IPS-20b (cell line): ENCODE measurements around the gene KCNQ2.

Source experiments
- H3K27ac ChIP-seq: one replicate; pipeline ENCODE4 v1.5.1; 2013; ENCODE audit warnings: low read length
- H3K27me3 ChIP-seq: 2 replicates; pipeline ENCODE4 v1.6.1; 2013; ENCODE audit warnings: mild to moderate bottlenecking, low read length, inconsistent platforms; ENCODE audit not compliant: insufficient read depth
- H3K36me3 ChIP-seq: 2 replicates; pipeline ENCODE4 v1.6.1; 2013; ENCODE audit warnings: low read depth, mild to moderate bottlenecking, inconsistent platforms, low read length, moderate library complexity; ENCODE audit not compliant: insufficient read depth
- H3K4me1 ChIP-seq: 2 replicates; pipeline ENCODE4 v1.6.1; 2013; ENCODE audit warnings: mild to moderate bottlenecking, control low read depth, inconsistent platforms, low read length, moderate library complexity; ENCODE audit not compliant: insufficient read depth
- H3K4me3 ChIP-seq: 2 replicates; pipeline ENCODE4 v1.5.1; 2013; ENCODE audit warnings: mild to moderate bottlenecking, low read length, inconsistent platforms
- H3K9ac ChIP-seq: 2 replicates; pipeline ENCODE4 v1.6.1; 2013; ENCODE audit warnings: low read depth, mild to moderate bottlenecking, inconsistent platforms, low read length, moderate library complexity
- H3K9me3 ChIP-seq: 2 replicates; pipeline ENCODE4 v1.6.1; 2013; ENCODE audit warnings: mild to moderate bottlenecking, low read depth, low read length, inconsistent platforms; ENCODE audit not compliant: insufficient read depth

KCNQ2 gene

GRCh38 chr20:63433756-63434531 lies 38.5 kb downstream of the KCNQ2 start:
- H3K27me3 ChIP-seq, result no peaks in the 10 kb centered on the region
- H3K27ac ChIP-seq, result peak overlapping the region; percentile 80
- H3K9ac ChIP-seq, result peak overlapping the region; percentile 37; the same call in 1 of the 2 replicates
- H3K4me1 ChIP-seq, result peaks cover 6% of the 10 kb centered on the region; the same call in 1 of the 2 replicates
- no peaks in the 10 kb centered on the region for H3K9me3 ChIP-seq
- peaks cover 4% of the 10 kb centered on the region; the same call in 1 of the 2 replicates for H3K36me3 ChIP-seq
- no peak overlapping the region for H3K4me3 ChIP-seq

DNA sequence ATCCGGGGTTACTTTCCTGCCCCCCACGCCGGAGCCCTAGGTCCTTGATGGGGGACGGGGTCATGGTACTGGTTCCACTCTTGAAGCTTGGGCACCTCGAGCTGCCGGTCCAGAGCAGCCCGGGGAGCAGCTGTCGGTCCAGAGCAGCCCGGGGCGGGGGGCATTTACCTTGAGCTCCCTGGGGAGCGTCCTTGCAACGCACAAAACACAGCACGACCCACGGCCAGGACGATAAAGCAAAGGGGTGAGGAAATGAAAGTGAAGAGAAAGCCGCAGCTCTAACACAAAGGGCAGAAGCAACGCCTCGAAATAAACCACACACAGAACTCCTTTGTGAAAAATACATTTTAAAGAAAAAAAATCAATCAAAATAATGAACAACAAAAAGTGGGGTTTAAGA lies 39.1 kb downstream of the KCNQ2 start:
- no peak overlapping the region for H3K9ac ChIP-seq
- H3K27me3 ChIP-seq, result no peaks in the 10 kb centered on the region
- H3K9me3 ChIP-seq, result no peaks in the 10 kb centered on the region
- H3K27ac ChIP-seq, result no peak overlapping the region
- H3K4me3 ChIP-seq, result no peak overlapping the region
- peaks cover 4% of the 10 kb centered on the region; the same call in 1 of the 2 replicates for H3K36me3 ChIP-seq
- peaks cover 6% of the 10 kb centered on the region; the same call in 1 of the 2 replicates for H3K4me1 ChIP-seq

GRCh38 chr20:63432577-63433325 lies 39.7 kb downstream of the KCNQ2 start:
- no peak overlapping the region for H3K4me3 ChIP-seq
- H3K27ac ChIP-seq, result no peak overlapping the region
- no peaks in the 10 kb centered on the region for H3K27me3 ChIP-seq
- no peak overlapping the region for H3K9ac ChIP-seq
- H3K36me3 ChIP-seq, result peaks cover 4% of the 10 kb centered on the region; the same call in 1 of the 2 replicates
- H3K9me3 ChIP-seq, result no peaks in the 10 kb centered on the region
- H3K4me1 ChIP-seq, result peaks cover 6% of the 10 kb centered on the region; the same call in 1 of the 2 replicates

DNA sequence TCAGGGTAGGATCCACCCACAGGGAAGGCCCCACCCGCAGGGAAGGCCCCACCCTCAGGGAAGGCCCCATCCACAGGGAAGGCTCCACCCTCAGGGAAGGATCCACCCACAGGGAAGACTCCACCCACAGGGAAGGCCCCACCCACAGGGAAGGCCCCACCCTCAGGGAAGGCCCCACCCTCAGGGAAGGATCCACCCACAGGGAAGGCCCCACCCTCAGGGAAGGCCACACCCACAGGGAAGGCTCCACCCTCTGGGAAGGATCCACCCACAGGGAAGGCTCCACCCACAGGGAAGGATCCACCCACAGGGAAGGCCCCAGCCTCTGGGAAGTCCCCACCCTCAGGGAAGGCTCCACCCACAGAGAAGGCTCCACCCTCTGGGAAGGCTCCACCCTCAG lies 40.5 kb downstream of the KCNQ2 start:
- no peaks in the 10 kb centered on the region for H3K36me3 ChIP-seq
- H3K27ac ChIP-seq, result no peak overlapping the region
- H3K9me3 ChIP-seq, result no peaks in the 10 kb centered on the region
- H3K4me1 ChIP-seq, result peaks cover 6% of the 10 kb centered on the region; the same call in 1 of the 2 replicates
- no peak overlapping the region for H3K9ac ChIP-seq
- H3K27me3 ChIP-seq, result no peaks in the 10 kb centered on the region
- no peak overlapping the region for H3K4me3 ChIP-seq

- no peak overlapping the region for H3K27ac ChIP-seq
- H3K36me3 ChIP-seq, result no peaks in the 10 kb centered on the region
- H3K27me3 ChIP-seq, result no peaks in the 10 kb centered on the region
- peaks cover 6% of the 10 kb centered on the region; the same call in 1 of the 2 replicates for H3K4me1 ChIP-seq
- H3K9ac ChIP-seq, result no peak overlapping the region
- H3K9me3 ChIP-seq, result no peaks in the 10 kb centered on the region
- H3K4me3 ChIP-seq, result no peak overlapping the region
Measured at GRCh38 chr20:63430891-63431290, 41.6 kb downstream of the KCNQ2 start.

- H3K4me3 ChIP-seq, result no peak overlapping the region
- no peak overlapping the region for H3K27ac ChIP-seq
- H3K9me3 ChIP-seq, result no peaks in the 10 kb centered on the region
- no peaks in the 10 kb centered on the region for H3K27me3 ChIP-seq
- H3K9ac ChIP-seq, result no peak overlapping the region
- H3K36me3 ChIP-seq, result no peaks in the 10 kb centered on the region
- H3K4me1 ChIP-seq, result peaks cover 6% of the 10 kb centered on the region; the same call in 1 of the 2 replicates
Measured at GRCh38 chr20:63429992-63430391, 42.5 kb downstream of the KCNQ2 start.

DNA sequence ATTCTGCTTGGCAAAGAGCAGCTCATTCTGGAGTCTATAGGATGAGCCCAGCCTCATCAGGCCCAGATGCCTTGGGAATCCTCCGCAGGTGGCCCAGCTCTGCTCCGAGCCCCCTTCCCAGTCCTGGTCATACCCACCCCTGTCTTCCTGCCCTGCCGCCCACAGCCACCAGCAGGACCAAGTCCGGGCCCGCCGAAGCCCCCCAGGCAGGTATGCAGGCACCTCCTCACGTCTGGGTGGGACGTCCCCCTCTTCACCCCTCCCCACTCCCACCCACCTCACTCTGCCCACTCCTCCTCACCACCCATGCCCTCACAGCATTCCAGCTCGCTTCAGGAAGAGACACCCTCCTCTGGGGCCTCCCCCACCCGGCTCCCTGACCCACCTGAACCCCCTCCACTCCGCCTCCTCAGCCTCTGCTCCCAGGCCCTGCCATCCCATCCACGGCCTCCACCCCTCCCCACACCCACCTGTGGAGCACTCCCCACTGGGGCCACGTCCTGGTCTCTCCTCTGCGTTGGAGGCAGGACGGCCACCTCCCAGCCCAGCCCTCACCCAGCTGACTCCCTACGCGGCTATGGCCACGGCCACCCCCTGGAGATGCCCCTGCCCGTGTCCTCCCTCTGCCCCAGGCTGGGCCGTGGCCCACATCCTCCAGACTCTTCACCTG lies 43.4 kb downstream of the KCNQ2 start:
- H3K27me3 ChIP-seq, result no peaks in the 10 kb centered on the region
- H3K36me3 ChIP-seq, result no peaks in the 10 kb centered on the region
- no peak overlapping the region for H3K4me3 ChIP-seq
- H3K9ac ChIP-seq, result no peak overlapping the region
- no peak overlapping the region for H3K27ac ChIP-seq
- no peaks in the 10 kb centered on the region for H3K9me3 ChIP-seq
- H3K4me1 ChIP-seq, result no peaks in the 10 kb centered on the region

DNA sequence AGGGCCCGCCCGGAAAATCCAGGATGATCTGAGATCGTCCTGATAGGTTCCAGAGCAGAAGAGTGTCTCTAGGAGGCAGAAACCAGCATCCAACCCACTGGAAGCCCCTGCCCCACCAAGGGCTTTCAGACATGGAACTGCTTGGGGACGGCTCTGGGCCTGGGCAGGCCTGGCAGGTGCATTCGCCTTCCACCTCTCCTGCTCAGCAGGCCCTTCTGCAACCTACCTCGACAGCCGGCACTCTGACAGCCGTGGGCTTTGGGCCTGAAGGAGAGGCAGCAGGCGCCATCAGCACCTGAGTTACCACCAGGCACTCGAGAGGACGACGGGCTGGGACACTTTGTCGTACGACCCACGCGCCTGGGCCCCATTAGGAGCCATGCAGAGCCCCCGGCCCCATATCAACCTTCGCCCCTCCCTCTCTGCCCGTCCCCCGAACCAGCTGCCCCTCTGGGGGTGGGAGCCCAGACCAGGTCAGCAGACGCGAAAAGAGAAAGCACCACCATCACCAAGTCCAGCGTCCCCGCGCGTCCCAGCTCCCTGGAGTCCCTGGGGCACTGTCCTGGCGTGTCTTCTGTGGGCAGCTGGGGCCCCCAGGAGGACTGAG lies 44.6 kb downstream of the KCNQ2 start:
- H3K27ac ChIP-seq, result no peak overlapping the region
- H3K9me3 ChIP-seq, result no peaks in the 10 kb centered on the region
- no peak overlapping the region for H3K4me3 ChIP-seq
- no peaks in the 10 kb centered on the region for H3K4me1 ChIP-seq
- no peaks in the 10 kb centered on the region for H3K27me3 ChIP-seq
- H3K36me3 ChIP-seq, result no peaks in the 10 kb centered on the region
- H3K9ac ChIP-seq, result no peak overlapping the region

DNA sequence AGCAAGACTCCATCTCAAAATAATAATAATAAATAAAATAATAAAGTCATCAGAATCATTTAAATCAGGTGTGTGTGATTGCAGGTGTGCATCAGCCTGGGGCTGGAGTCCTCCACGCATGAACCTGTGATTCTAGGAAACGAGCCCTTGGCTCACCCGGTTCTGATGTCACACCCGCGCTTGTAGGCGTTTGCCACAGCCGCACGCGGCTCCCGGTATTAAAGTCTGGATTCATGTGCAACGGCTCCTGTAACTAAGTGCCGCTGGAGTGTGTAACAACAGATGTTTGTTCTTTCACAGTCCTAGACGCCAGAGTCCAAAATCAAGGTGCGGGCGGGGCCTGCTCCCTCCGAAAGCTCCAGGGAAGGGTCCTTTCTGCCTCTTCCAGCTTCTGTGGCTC lies 45.2 kb downstream of the KCNQ2 start:
- Histone ChIP-seq H3K36me3 (no peaks in the 10 kb centered on the region), H3K27me3 (no peaks in the 10 kb centered on the region), H3K4me1 (no peaks in the 10 kb centered on the region), H3K4me3 (no peak overlapping the region), H3K9me3 (no peaks in the 10 kb centered on the region), H3K9ac (no peak overlapping the region), H3K27ac (no peak overlapping the region)

DNA sequence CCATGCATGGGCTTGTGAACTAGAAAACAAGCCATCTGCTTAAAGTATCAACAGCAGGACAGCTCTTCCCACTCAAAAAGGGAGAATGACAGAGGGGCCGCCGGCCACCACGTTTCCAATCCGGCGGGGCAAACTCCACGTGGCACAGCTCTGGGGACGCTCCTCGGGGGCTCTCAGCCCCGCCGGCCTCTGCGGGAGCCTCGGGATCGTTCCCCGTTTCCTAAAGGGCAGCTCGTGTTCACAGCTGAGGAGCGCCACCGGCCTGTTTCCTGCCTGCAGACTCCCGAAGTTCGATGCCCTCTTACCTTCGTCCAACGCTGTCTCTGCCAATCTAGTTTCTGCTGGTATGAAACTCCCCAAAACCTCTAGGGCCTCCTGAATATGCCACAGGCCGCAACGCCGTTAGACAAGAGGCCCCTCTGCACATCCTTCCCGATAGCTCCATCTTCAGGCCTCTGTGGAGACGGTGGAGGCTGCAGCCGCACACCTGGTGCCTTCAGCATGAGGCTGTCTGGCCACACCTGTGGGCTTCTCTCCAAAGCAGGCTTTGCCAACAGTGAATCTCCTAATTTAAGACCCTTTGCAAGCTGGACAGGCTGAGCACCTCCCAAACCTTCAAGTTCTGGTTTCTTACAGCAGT lies 46.5 kb downstream of the KCNQ2 start:
- no peaks in the 10 kb centered on the region for H3K9me3 ChIP-seq
- no peaks in the 10 kb centered on the region for H3K4me1 ChIP-seq
- no peak overlapping the region for H3K4me3 ChIP-seq
- no peak overlapping the region for H3K9ac ChIP-seq
- H3K36me3 ChIP-seq, result no peaks in the 10 kb centered on the region
- no peak overlapping the region for H3K27ac ChIP-seq
- H3K27me3 ChIP-seq, result no peaks in the 10 kb centered on the region

- no peaks in the 10 kb centered on the region for H3K9me3 ChIP-seq
- no peaks in the 10 kb centered on the region for H3K27me3 ChIP-seq
- H3K36me3 ChIP-seq, result no peaks in the 10 kb centered on the region
Measured at GRCh38 chr20:63424613-63425012, 47.8 kb downstream of the KCNQ2 start.

More at GRCh38 chr20:63424613-63425012, 47.8 kb downstream of the KCNQ2 start:
- no peak overlapping the region for H3K4me3 ChIP-seq
- H3K9ac ChIP-seq, result no peak overlapping the region
- no peaks in the 10 kb centered on the region for H3K4me1 ChIP-seq
- H3K27ac ChIP-seq, result no peak overlapping the region
